NCI-H510A (cell line): ENCODE results near the gene RETNLB.
A peak's percentile ranks its signal among the peaks of the same experiment; 100 is the strongest.

ENCODE experiments used
- DNase-seq: peaks from one replicate; lab custom pipeline; 2025; lab: John Stamatoyannopoulos, UW

The RETNLB gene, protein sequence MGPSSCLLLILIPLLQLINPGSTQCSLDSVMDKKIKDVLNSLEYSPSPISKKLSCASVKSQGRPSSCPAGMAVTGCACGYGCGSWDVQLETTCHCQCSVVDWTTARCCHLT

DNA sequence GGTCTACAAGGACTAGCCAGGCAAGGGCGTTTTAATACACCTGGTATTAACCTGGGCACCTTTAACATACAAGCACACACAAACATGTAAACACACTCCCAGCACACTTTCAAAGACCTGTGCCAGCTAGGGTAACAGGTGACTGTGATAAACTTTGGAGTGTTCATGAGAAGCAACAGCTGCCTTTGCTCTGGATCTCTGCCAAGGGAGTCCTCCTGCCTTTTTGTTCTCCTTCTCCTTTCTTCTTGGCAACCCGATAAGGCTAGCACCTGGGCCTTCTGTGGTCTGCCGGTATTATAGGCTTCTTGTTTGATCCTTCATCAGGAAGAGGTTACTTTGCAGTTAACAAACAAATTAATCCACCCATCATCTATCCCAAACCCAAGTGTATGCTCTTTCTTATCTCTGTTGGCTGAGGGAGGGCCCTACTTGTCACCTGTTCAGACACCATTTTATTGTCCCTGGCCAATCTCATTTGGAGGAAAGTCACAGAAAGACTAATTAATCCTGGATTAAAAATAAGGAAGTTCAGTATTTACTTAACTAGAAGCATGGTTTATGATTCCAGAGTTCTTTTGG lies at the start of gene RETNLB:
RETNLB (minus strand) TSS at position 7 of the 579 bp plus-strand sequence. CDS start 225 bp downstream, outside the sequence.
- peak; percentile 73 for DNase-seq

DNA sequence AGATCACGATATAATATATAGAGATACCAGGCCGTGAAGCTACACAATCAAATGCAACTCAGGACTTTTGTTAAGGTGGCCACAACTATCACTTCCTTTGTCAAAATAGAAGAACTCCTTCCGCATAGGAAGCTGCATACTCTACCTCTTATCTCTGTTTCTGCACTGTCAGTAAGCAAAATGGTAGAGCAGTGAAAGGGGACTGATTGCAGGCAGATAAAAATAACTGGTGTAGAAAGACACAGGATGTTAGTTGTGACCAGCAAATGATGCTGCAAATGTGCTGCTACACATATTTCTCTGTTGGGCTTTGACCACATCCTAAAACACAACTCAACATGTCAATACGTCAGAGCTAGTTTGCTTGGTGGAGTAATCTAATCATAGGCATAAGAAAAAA lies 49.1 kb upstream of the RETNLB start:
- no peak for DNase-seq

DNA sequence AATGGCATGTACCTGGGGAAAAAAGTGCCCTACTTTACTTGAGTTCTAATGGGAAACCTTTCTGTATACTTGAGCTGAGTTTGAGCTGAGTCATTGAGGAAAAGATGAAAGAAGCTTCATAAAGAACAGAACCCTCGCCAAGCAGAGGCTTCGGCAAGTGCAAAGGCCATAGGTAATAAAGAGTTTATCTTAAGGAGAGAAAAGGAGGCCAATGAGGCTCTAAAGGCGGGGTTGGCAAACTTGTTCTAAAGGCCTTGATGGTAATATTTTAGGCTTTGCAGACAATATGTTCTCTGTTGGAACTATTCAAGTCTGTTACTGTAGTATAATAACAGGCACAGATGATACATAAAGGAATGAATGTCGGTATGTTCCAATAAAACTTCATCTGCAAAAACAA lies 47.8 kb upstream of the RETNLB start:
- no peak for DNase-seq

DNA sequence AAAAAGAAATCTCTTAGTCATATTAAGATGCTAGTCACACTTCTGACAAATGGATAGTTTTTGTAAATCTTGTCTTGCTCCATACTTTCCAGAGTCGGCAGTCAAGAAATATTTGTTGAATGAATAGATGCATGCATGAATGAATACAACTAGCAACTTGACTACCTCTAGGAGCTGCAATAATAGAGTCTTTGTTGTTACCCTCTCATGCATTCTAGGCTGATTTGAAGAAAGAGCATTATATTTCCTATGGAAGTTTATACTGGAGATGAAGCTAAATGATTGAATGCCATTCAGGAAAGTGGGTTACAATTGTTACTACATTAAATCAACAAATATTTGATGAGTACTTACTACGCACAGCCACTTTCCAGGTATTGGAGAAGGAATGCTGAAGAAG lies 47.2 kb upstream of the RETNLB start:
- DNase-seq = no peak

DNA sequence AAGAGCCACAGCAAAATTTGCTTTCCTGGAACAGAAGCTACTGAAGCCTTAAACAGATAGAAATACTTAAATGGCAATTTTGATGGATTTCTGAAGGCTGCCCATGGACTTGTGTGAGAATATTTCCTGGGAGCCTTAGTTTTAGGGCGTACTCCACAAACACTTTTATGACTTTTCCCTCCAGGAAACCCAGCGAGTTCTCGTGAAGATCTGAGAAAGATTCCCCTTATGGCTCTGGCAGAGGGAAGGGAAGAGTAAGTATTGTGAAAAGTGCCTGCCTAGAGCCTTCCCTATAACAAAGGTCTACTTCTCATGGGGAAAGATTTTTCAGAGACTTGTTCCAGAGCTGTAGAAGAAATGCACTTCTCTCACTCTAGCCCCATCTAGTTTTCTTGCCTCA lies 34.3 kb upstream of the RETNLB start:
- DNase-seq = no peak

DNA sequence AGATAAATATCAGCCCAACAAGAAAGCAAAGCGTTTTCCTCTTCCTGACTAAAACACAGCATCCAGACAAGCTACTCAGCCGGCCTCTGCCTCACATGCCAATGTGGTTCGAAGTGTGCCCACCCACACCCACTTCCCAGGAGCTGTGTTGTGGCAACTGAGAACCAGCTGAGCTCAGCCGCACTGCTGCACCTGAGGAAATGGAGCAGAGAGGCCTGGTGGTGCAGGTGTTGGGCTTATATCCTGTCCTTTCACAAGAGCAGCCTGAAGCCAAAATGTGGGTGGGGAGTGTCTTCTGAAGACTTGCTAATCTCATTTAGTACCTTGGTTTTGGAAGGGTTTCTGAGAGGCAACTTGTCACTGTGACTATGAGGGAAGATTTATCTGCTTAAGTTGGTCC lies 23.0 kb upstream of the RETNLB start:
- DNase-seq = no peak

DNA sequence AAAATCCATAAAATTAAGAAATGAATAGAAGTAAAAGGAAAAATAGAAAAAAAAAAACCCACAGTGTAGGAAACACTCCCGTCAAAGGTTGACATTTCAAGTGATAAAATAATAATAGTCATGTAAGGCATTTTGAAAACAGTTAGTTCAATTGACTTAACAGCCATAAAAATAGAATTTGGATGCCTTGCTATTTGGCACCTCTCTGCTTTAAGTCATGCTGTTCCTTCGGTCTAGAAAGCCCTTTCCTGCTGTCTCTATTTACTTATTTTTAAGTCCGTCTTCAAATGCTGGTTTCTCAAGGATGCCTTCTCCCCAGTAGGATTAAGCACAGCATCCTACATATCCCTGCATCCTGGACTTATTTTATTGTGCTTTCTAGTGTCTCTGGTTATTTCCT lies 22.3 kb upstream of the RETNLB start:
- no peak for DNase-seq

DNA sequence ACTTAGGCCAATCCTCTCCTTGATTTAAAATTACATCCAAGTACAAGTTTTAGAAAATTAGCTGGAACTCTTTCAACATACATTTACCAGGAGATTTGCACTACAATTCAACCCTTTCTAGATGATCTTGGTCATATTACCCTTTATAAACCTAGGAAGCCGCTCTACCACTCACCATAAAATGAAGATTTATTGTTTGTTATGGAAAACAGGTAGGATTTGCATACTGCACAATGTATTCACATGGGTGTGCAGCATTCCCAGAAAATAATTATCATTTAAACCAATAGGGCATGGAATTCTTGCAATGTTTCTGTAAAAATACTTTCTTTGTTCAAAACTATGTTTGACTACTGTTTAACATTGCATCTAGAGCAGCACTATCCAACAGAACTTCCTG lies 18.4 kb upstream of the RETNLB start:
- no peak for DNase-seq

DNA sequence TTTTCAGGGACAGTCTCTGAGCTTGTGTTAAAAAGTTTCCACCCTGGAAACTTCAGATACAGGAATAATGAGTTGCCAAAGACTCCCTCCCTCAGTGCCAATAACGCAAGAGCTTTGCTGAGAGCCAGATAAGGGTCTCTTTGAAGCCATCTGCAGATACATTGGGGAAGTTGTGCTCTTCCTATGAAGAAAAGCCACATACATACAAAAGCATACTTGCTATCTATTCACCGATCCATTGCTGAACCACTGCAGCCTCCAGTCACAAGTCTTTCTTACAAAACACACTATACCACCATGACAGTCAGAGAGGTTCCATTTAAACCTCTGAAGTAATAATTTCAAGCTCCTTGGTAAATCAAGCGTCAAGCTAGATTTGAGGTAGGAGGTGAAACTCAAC lies 10.0 kb upstream of the RETNLB start:
- DNase-seq = no peak

DNA sequence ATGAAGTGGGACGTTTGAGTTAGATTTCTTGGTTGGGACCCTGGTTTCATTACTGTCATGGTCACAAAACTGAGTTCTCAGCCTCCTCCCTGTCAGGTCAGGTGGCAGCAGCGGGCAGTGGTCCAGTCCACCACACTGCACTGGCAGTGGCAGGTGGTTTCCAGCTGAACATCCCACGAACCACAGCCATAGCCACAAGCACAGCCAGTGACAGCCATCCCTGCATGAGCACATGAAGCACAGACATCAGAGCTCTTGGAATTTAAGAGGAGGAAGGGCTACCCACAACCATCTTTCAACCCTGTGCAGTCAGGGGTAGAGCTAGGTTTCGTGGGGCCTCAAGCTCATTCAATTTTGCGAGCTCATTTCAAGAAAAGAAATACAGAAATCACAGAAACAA lies 1.5 kb downstream of the RETNLB start:
- DNase-seq = no peak

DNA sequence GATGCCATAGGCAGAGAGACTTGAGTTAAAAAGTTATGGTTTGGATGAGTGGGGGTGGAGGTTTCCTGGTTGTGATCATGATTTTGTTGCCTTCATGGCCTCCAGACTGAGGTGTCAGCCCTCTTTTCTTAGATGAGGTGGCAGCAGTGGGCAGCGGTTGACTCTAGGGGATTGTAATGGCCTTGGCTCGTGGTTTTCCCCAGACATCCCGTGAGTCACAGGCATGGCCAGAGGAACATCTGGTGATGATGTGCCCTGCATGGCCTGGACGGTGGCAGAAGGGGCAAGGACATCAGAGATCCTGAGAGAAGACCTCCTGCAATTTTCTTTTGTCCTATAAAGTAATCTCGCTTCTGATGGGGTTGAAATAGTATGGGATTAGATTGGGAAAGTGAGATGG lies 12.4 kb downstream of the RETNLB start:
- no peak for DNase-seq

DNA sequence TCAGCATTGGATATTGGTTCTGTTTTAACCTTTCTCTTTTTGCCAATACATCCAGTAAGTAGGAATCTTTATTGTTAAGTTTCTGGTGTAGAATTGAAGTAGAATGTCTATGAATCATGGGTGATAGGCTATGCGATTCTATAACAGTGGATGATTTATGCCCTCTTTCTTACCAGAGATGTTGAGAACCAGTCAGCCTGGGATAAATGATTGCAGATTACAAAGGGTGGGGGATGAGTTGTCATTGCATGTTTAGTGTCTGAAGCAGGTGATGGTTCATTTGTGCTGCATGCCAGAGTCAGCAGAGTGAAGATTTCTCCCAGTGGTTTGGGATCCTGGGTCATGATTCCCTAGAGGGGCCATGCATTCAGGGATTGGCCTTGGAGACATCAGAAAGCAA lies 14.3 kb downstream of the RETNLB start:
- no peak for DNase-seq

DNA sequence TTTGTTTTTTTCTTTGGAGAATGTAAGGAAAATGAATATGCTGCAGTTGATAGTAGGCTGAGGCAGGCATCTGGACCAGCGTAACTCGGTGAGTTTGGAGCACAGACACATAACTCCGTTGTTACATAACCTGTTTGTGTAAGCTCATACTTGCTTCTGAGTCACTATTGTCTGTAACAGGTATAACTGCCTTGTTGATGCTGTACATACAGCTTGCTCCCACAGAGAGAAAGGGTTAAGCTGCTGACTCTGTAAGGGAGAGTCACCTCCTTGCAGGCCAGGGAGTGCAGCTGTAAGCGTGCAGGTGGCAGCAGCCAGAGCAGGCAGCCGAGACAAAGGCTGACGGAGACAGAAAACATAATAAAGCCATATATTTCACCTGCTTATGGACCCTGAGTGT lies 20.4 kb downstream of the RETNLB start:
- no peak for DNase-seq

DNA sequence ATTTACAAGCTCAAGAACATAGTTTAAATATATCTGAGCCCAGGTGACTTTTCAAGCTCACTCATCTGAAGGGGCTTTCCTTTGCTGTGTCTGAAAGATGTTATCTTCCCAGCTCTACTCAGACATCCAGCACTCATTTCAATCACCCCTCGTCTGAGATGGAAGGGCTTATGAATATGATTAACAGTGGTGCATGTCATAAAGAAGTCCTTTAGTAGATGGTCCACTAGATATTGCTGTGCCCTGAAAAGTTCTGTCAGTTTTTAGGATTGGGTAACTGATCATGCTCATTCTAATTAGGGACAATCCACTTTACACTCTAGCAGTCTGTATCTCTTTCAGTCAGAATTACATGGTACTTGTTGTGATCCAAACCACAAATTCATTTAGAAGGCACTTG lies 28.3 kb downstream of the RETNLB start:
- DNase-seq = no peak

DNA sequence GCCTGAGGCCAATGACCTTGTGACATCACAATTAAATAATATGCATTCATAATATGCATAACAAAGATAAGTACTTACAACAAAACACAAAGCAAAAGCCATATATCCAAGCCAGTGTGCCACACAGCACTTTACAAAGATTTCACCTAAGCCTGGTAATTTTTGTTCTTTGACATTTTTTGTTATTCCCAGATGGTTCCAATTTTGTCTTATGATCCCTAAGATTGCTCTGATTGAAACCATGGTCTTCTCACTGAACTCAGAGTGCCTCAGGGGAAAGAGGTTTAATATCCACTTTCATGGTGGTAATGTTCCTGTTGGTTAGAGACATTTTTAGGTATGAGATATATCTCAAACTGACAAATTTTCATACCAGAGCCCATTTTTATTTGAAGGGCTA lies 29.1 kb downstream of the RETNLB start:
- no peak for DNase-seq

DNA sequence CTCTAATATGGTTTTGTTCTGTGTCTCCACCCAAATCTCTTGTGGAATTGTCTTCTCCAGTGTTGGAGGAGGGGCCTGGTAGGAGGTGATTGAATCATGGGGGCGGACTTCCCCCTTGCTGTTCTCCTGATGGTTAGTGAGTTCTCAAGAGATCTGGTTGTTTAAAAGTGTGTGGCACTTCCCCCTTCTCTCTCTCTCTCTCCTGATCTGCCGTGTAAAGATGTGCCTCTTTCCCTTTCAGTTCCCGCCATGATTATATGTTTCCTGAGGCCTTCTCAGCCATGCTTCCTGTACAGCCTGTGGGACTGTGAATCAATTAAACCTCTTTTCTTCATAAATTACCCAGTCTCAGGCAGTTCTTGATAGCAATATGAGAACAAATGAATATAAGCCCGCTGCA lies 33.1 kb downstream of the RETNLB start:
- DNase-seq = no peak

DNA sequence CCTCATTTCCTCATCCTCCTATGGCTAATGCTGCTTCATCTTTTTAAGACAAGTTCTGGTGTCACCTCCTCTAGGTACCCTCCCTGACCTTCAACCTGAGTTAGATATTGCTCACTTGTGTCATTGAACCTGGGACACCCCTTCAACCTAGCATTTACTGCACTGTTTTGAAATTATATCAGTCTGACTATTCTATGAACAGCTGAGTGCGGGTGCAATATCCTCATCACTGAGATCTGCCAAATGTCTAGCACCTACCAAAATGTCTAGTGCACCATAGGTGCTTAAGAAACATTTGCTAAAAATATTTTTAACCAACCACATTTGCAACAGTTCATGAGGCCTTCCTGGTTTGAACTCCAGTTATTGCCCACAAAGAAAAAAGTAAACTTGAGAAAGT lies 34.5 kb downstream of the RETNLB start:
- DNase-seq = no peak

DNA sequence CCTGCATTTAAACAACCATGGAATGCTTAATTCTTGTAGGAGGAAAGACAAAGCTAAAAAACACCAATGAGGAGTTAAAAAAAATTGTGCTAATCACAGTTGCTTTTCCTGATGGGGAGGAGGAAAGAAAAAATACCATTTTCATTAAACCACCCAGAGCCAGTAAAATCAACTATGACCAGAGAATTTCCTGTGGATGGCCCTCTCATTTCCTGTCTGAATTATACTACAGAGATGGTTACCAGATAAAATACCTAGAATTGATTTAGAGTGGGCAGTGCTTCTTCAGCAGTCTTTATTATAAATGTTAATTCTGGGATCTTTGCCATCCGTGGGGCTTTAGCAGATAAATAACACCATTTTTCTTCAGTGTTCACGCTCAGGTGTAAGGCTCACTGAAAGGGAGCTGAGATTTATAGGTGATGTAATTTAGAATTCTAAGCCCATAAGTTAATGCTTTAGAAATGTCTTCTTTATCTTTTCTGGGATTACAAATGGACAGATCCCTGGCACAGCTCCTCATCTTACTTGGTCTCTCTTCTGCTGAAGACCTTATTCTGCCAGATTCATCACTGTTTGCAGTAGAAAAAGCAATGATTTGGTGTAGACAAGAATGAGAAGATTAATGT lies 37.9 kb downstream of the RETNLB start:
- no peak for DNase-seq

DNA sequence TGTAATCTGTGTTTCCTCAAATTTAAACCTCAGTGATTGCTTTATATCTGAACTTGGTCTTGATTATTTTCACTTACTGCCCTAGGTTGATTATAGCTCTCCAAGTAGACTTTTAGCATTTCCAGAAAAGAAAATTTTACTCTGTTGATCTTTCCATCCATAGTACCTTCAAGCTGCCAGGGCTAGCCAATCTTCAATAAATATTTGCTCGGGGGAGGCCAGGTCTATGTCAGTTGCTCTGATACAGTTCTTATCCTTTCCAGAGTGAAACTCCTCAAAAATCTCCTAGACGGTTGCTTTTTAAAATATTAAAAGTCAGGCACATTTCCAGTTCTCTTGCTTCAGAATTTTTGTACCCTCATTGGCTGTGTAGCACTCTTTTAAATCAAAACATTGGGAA lies 38.8 kb downstream of the RETNLB start:
- DNase-seq = no peak

DNA sequence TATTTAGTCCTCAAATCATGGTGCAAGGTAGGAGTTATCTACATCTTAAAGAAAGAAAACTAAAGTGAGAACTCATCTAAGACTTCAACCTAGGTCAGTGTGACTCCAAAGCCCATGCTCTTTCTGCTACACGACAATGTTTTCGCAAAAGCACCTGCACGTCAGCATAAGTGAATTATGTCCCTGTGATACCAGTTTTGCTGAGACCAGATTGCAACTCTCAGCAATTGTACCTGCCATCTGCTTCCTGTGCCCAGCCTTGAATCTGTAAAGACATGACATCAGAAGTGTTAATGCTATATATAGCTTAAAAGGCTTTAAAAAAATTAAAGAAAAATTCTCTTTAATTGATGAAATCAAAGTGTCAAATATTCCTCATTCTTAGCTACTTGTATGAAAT lies 43.4 kb downstream of the RETNLB start:
- DNase-seq = peak; percentile 31

DNA sequence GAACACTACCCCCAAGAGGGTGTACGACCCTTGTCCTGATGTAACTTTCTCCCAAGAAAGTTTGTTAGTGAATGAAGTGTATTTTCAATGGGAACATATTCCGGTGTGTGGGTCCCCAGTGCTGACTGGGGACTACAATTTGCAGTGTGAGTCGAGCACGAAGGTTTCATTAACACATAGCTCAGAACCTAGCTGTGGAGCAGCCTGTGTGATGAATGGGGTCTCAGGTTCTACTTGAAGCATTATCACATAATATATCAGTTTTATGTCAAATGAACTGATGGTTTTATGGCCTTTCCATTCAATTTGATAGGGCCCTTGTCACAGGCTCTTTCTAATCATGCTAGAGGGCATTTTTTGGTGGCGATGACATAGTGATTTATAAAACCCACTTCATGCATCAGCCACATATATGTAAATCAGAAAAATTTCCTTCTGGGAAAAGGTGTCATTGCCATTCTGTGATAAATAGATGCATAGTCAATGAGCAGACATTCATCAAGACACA lies 44.1 kb downstream of the RETNLB start:
- DNase-seq = no peak
